ENCODE measurements around the gene ZNF366.

The ZNF366 gene

DNA sequence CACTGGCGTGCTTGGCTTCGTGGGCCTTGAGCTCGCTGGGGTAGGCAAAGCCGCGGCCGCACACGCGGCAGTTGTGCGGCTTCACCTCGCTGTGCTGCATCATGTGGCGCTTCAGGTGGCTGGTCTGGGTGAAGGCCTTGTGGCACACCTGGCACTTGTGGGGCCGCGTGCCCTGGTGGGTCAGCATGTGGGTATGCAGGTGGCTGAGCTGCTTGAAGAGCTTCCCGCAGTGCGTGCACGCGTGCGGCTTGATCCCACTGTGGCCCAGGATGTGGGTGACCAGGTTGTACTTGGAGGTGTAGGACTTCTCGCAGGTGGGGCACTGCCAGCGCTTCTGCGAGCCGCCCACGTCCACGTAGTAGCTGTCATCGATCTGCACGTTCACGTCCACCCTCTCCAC, 46.8 kb downstream of the ZNF366 start:
- DNase-seq = no peak

- DNase-seq = no peak
Measured at GRCh38 chr5:72459913-72460312, 47.3 kb downstream of the ZNF366 start.

- DNase-seq = no peak
Measured at GRCh38 chr5:72459089-72459661, 48.0 kb downstream of the ZNF366 start.

GRCh38 chr5:72458407-72458806, 48.8 kb downstream of the ZNF366 start:
- DNase-seq = no peak

DNA sequence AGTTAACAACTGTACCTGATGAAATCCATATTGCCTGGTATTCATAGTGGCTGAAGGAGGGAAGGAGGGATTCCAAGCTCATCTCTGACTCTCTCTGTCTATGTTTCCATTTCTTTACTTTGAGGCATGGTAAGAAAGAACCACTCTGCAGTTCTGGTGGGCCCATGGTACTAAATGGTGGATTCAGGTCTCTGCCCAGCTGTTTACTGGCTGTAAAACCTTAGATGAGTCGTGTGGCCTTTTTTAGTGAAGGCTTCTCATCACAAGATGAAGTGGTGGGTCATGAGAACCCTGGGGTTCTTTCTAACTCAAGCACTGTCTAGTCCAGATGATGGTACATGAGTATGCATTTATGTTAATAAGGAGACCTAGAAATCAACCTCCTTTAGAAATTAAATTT, 49.7 kb downstream of the ZNF366 start:
- no peak for DNase-seq

- no peak for DNase-seq
Measured at GRCh38 chr5:72456391-72457074, 50.7 kb downstream of the ZNF366 start.

DNA sequence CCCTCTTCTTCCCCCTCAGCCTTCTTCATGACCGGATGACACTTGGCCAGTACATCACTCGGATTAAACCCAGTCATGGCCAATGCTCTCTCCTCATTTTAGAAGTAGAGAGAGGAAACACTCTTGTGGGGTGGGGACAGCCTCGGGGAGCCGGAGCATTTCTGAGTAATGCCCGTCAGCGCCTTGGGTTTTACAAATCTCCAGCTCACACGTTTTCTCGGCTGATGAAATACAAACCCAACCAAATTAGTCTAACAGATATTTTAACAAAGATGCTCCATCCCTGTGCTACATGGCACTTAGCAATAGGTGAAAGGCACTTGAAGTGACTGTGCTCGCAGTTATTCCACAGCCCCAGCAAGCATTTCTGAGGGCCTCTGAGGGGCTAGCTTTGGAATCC, 51.7 kb downstream of the ZNF366 start:
- DNase-seq = no peak

DNA sequence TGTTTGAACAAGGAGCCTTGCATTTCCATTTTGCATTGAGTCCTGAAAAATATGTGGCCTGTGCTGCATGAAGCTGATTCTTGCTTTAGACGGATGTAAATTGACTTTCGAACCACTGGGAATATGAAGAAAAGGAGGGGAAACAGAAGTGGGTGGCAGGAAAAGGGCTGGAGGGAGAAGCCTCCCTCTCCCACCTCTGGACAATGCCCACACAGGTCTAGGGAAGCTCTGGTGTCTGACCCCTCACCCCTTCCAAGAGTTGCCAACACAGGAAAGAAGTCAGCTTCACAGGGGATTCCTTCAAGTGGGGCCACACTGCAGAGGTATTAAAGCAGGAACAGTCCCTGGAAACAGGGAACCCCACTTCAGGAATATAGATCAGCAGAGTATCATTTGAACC, 52.2 kb downstream of the ZNF366 start:
- DNase-seq = no peak

GRCh38 chr5:72453246-72453775, 53.9 kb downstream of the ZNF366 start:
- no peak for DNase-seq

GRCh38 chr5:72452515-72453245, 54.5 kb downstream of the ZNF366 start:
- DNase-seq = no peak

GRCh38 chr5:72451741-72452505, 55.3 kb downstream of the ZNF366 start:
- DNase-seq = no peak

- no peak for DNase-seq
Measured at GRCh38 chr5:72448368-72448767, 58.8 kb downstream of the ZNF366 start.

DNA sequence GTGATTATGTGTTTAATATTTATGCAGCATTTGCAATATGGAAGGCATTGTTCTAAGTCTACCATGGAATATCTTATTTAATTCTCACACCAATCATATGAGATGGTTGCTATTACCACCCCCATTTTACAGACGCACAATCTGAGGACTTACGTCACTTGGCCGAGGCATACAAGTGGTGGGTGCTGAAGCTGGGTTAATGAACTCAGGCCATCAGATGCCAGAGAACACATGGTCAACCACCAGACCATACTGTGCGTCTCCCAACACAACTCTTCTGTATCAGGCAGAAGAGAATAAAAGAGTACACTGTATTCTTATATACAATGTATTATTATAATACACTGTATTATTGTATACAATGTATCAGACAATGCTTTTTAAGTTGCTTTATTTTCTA, 59.5 kb downstream of the ZNF366 start:
- no peak for DNase-seq

GRCh38 chr5:72445969-72446368, 61.2 kb downstream of the ZNF366 start:
- DNase-seq = no peak

GRCh38 chr5:72443883-72444282, 63.3 kb downstream of the ZNF366 start:
- no peak for DNase-seq

DNA sequence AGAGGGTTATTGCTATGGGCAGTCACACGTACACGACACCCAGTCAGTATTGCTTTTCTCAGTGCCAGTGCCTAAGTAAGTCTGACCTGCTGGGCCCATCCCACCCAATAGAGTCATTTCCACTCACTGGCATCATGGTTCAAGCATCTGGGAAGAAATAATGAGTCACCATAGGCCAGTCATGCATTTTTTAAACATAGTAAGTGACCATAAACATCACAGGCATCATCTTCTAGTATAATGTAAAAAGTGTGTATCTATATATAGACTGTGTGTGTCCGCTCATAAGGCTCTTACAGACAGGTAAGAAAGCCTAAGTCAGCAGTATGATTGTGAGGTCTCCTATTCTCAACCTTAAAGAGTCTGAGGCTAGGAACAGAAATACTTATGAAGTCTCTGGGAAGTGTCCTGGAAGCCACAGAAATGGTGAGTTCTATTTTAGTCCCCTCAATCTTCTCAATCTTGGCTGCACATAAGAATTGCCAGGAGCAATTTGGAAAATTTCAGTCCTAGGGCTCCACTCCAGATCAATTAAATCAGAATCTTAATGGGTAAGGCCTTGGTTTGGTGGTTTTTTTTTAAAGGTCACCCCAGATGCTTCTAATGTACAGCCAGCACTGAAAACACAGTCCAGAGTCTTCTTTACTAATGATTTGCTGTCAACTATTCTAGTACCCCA, 65.2 kb downstream of the ZNF366 start:
- no peak for DNase-seq

GRCh38 chr5:72441094-72441723, 66.0 kb downstream of the ZNF366 start:
- no peak for DNase-seq

- DNase-seq = no peak
Measured at GRCh38 chr5:72440207-72440638, 67.0 kb downstream of the ZNF366 start.

GRCh38 chr5:72439192-72439591, 68.0 kb downstream of the ZNF366 start:
- no peak for DNase-seq

- no peak for DNase-seq
Measured at GRCh38 chr5:72438141-72438540, 69.1 kb downstream of the ZNF366 start.

GRCh38 chr5:72436796-72437471, 70.3 kb downstream of the ZNF366 start:
- no peak for DNase-seq
